ENCODE data around the gene LMX1B.

- TF ChIP-seq, protein P1, sequence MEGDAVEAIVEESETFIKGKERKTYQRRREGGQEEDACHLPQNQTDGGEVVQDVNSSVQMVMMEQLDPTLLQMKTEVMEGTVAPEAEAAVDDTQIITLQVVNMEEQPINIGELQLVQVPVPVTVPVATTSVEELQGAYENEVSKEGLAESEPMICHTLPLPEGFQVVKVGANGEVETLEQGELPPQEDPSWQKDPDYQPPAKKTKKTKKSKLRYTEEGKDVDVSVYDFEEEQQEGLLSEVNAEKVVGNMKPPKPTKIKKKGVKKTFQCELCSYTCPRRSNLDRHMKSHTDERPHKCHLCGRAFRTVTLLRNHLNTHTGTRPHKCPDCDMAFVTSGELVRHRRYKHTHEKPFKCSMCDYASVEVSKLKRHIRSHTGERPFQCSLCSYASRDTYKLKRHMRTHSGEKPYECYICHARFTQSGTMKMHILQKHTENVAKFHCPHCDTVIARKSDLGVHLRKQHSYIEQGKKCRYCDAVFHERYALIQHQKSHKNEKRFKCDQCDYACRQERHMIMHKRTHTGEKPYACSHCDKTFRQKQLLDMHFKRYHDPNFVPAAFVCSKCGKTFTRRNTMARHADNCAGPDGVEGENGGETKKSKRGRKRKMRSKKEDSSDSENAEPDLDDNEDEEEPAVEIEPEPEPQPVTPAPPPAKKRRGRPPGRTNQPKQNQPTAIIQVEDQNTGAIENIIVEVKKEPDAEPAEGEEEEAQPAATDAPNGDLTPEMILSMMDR (IDR thresholded peaks at IDR 0.05): no peak
- no peak for TF ChIP-seq SIN3A (IDR thresholded peaks at IDR 0.05; ENCODE audit: borderline replicate concordance, insufficient read depth, low read depth, low read length)
- TF ChIP-seq, protein P2, sequence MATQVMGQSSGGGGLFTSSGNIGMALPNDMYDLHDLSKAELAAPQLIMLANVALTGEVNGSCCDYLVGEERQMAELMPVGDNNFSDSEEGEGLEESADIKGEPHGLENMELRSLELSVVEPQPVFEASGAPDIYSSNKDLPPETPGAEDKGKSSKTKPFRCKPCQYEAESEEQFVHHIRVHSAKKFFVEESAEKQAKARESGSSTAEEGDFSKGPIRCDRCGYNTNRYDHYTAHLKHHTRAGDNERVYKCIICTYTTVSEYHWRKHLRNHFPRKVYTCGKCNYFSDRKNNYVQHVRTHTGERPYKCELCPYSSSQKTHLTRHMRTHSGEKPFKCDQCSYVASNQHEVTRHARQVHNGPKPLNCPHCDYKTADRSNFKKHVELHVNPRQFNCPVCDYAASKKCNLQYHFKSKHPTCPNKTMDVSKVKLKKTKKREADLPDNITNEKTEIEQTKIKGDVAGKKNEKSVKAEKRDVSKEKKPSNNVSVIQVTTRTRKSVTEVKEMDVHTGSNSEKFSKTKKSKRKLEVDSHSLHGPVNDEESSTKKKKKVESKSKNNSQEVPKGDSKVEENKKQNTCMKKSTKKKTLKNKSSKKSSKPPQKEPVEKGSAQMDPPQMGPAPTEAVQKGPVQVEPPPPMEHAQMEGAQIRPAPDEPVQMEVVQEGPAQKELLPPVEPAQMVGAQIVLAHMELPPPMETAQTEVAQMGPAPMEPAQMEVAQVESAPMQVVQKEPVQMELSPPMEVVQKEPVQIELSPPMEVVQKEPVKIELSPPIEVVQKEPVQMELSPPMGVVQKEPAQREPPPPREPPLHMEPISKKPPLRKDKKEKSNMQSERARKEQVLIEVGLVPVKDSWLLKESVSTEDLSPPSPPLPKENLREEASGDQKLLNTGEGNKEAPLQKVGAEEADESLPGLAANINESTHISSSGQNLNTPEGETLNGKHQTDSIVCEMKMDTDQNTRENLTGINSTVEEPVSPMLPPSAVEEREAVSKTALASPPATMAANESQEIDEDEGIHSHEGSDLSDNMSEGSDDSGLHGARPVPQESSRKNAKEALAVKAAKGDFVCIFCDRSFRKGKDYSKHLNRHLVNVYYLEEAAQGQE (IDR thresholded peaks at IDR 0.05; ENCODE audit: insufficient read depth in 1 of 2, low read depth in 2 of 2, low read length in 1 of 2): no peak
Observed at GRCh38 chr9:126650404-126651341, 36.9 kb downstream of the LMX1B start.
